Gastroesophageal sphincter (tissue), 3 donors: ENCODE data around the gene NUDT9.
"Not testable (repeated sequence)": the region's sequence is repeated elsewhere in the genome, so short reads cannot be mapped to it uniquely, and the experiment has no call there.

Experiments used
- CTCF ChIP-seq, 4 experiments: fragments of 200-600 bp in 2 of 4; fragments of 450-650 bp in 2 of 4; sonication (generic) in 1 of 4; IDR thresholded peaks; one replicate each; pipeline ENCODE4 v1.5.1; 2017 to 2019; ENCODE audit warnings: antibody characterized with exemption in 4 of 4, mild to moderate bottlenecking in 2 of 4, moderate library complexity in 2 of 4
- EP300 ChIP-seq: sonication (generic); formaldehyde crosslinking; IDR thresholded peaks from one replicate; pipeline ENCODE4 v1.6.1; 2017; ENCODE audit warnings: antibody characterized with exemption, mild to moderate bottlenecking

GRCh38 chr4:87390055-87390454 lies 32.3 kb upstream of the NUDT9 start:
- not testable (repeated sequence) for TF ChIP-seq CTCF (IDR thresholded peaks at IDR 0.05); EP300
